Right cardiac atrium (tissue), 5 donors: ENCODE results near the gene EYA4. TPM values are rescaled to one million over a fixed set of nuclear protein-coding genes. Genes with fewer than 3 reads are reported as not detected.
"Not testable (repeated sequence)": the region's sequence is repeated elsewhere in the genome, so short reads cannot be mapped to it uniquely, and the experiment has no call there.

ENCODE experiments used
- ATAC-seq, 2 donors: fragments of 200-7000 bp; cut with Tn5 transposase; one replicate each; pipeline versions ENCODE4 v1.8.0 to v1.9.1; 2020; ENCODE audit warnings: moderate library complexity in 2 of 2, mild to moderate bottlenecking in 1 of 2
- DNase-seq, 3 donors: peaks; one replicate each; pipeline ENCODE4 v3.0.0-alpha.2; 2020
- H3K27ac ChIP-seq: one replicate; pipeline ENCODE4 v1.5.1; 2013; ENCODE audit warnings: mild to moderate bottlenecking, low read length, control low read depth, moderate library complexity
- H3K27me3 ChIP-seq: one replicate; pipeline ENCODE4 v1.6.1; 2013; ENCODE audit not compliant: control insufficient read depth, insufficient read depth
- H3K4me1 ChIP-seq: one replicate; pipeline ENCODE4 v1.6.1; 2013; ENCODE audit warnings: low read length; ENCODE audit not compliant: control insufficient read depth, insufficient read depth
- H3K4me3 ChIP-seq: one replicate; pipeline ENCODE4 v1.5.1; 2013; ENCODE audit warnings: low read length, control low read depth
- H3K9me3 ChIP-seq: one replicate; pipeline ENCODE4 v1.6.1; 2013; ENCODE audit warnings: low read length; ENCODE audit not compliant: control insufficient read depth
- WGBS: extraction: QIAGEN DNeasy Blood & Tissue Kit; methylation state at CpG from one replicate; pipeline ENCODE4 v1.1.7; 2013; 5-methylcytosine and 5-hydroxymethylcytosine counted together
- intact Hi-C, 4 donors: fragments of 100-400 bp; cut with DNase I; formaldehyde crosslinking; loops; one replicate each; pipeline versions ENCODE4 v1.11.0 to v1.14.0; 2022 to 2023
- polyA plus RNA-seq: library from polyadenylated mRNA; stranded (reverse); fragments of 200-250 nt; gene quantifications from one replicate; pipeline ENCODE4 v1.2.3, GENCODE V29; 2013
- total RNA-seq, 4 donors: library from RNA; stranded (reverse); fragmentation: NEBNext Ultra II Directional; extraction: Animal tissue kit (Norgen Biotek cat#: 25700); gene quantifications; one replicate each; pipeline ENCODE4 v1.2.1, GENCODE V29; 2021
- donor health status: healthy with polysubstance abuse.
- donor health status: DM: no; HTN: yes; CAD: no.
- donor health status: DM: no; HTN: no; CAD: no.
- donor health status: DM: no; HTN: yes; CAD: no; lungs with severe emphysema.
- donor health status: DM: yes; HTN: yes; CAD: no.

Gene EYA4
- total and polyA plus RNA-seq, 5 donors, result 4.3 to 38.2 (median 17.7) TPM

GRCh38 chr6:133397601-133398000 lies 156.4 kb downstream of the EYA4 start:
- DNase-seq, H3K4me3 ChIP-seq, H3K27ac ChIP-seq, H3K4me1 ChIP-seq, ATAC-seq, H3K27me3 ChIP-seq, intact Hi-C loops, H3K9me3 ChIP-seq: not testable (repeated sequence)
- WGBS, result 57% methylated on average over 4 of the region's 4 CpGs

DNA sequence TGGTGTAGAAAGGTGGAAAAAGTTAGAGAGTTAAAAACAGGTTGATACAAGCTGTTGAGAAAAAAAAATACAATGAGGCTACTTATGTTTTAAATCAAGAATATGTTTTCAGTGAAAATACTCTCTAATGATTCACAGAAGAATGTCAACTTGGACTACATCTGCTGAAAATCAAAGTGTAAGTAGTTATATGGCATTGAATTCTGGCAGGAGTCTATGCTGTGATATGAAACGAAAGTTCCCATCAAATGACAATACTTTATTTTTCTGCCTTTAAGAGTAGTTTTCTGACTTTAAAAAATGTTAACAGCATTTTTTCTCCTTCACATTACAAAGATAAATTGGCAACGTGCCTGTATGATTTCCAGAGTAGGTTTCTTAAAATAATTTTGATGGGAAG lies 158.3 kb downstream of the EYA4 start:
- no peaks in the 10 kb centered on the region for H3K4me1 ChIP-seq
- no peak overlapping the region for H3K4me3 ChIP-seq
- no peaks in the 10 kb centered on the region for H3K9me3 ChIP-seq
- intact Hi-C loops, result no loop called here
- DNase-seq, result no peak
- no peak for ATAC-seq
- 36% methylated on average over 2 of the region's 2 CpGs for WGBS
- H3K27me3 ChIP-seq, result no peaks in the 10 kb centered on the region
- no peak overlapping the region for H3K27ac ChIP-seq

- intact Hi-C loops, result no loop called here
- no peak for DNase-seq
- no peak for ATAC-seq
- Histone ChIP-seq H3K27me3 (no peaks in the 10 kb centered on the region), H3K9me3 (no peaks in the 10 kb centered on the region), H3K4me3 (no peak overlapping the region), H3K4me1 (no peaks in the 10 kb centered on the region), H3K27ac (no peak overlapping the region)
- WGBS, result 57% methylated on average over 2 of the region's 2 CpGs
Measured at GRCh38 chr6:133404151-133404550, 163.0 kb downstream of the EYA4 start.

DNA sequence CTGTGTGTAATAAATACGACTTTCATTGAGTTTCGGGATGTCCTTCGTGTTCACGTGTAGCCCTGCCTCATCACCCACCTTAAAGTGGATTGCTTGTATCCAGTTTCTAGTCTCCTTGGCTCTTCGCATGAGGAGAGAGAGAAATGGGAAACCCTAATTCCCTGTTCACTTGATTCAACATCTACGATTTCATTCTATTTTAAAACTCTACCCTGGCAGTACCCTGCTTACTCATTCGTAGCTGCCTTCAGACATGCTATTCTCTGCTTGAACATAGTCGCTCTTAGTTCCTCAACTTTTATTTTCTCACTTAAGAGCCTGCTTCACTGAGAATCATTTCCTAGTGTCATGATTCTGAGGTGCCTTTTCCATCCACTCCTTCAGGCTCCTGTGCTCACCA lies 163.6 kb downstream of the EYA4 start:
- no peak for ATAC-seq
- Histone ChIP-seq H3K4me3 (no peak overlapping the region), H3K4me1 (no peaks in the 10 kb centered on the region), H3K27me3 (no peaks in the 10 kb centered on the region), H3K9me3 (no peaks in the 10 kb centered on the region), H3K27ac (no peak overlapping the region)
- 76% methylated on average over 8 of the region's 8 CpGs for WGBS
- DNase-seq, result no peak
- intact Hi-C loops, result no loop called here

DNA sequence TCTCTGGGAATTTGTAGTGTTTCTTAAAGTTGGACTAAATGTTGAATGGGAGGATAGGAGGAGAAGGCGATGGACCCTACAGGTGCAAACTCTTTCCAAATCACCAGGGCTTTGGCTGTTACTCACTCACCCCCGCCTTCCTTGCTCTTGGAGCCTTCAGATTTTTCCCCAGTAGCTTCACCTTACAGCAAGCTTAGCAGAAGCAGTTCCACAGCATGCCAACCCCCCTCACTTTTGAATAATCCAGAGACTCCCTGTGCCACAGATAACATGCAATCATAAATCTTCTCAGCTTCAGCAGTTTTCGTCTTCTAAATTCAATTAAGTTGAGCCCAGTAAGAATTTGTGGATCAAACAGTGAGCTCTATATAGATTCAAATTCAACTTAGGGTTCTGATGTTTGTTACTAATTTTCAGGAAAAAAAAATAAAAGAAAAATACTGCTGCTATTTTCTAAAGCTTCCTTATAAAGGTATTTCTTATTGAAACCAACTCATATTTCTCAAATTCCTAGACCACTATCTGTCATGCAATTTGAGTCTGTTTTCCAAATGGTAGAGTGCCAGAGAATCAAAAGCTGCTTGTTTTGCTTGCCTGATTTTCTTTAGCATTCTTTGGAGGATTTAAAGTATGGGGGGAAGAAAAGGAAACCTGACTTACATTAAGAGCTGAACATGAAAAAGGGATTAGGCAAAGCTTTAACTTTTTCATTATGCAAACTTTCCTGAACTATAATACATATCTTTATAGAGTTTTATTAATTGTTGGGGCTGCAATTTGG lies 166.4 kb downstream of the EYA4 start:
- no peaks in the 10 kb centered on the region for H3K4me1 ChIP-seq
- H3K27me3 ChIP-seq, result no peaks in the 10 kb centered on the region
- 81% methylated on average over 3 of the region's 3 CpGs for whole genome bisulfite sequencing
- ATAC-seq (no peak), DNase-seq (no peak)
- H3K27ac ChIP-seq, result no peak overlapping the region
- H3K9me3 ChIP-seq, result no peaks in the 10 kb centered on the region
- intact Hi-C loops, result no loop called here
- no peak overlapping the region for H3K4me3 ChIP-seq

DNA sequence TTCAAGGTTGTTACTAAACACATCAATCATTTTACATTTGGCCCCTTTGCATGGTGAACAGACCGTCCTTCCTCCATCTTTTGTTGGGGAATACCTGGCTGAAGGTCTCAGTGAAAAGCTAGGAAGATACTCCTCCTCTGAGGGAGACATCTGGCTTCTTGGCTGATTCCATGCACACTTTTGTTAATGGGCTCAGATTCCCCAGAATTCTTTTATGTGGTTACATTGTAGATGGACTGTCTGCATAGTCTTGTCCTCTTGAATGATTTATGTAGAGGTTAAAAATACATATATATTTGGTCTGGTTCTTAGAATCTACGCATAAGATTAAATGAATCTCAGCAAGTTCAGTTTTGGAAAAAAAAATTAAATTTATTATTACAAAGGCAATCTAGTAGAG lies 167.0 kb downstream of the EYA4 start:
- H3K27me3 ChIP-seq, result no peaks in the 10 kb centered on the region
- no peak overlapping the region for H3K4me3 ChIP-seq
- DNase-seq (no peak), ATAC-seq (no peak)
- WGBS, result 84% methylated on average over 2 of the region's 2 CpGs
- no peak overlapping the region for H3K27ac ChIP-seq
- intact Hi-C loops, result no loop called here
- H3K9me3 ChIP-seq, result no peaks in the 10 kb centered on the region
- H3K4me1 ChIP-seq, result no peaks in the 10 kb centered on the region

GRCh38 chr6:133408543-133408942 lies 167.4 kb downstream of the EYA4 start:
- Histone ChIP-seq H3K4me3 (no peak overlapping the region), H3K4me1 (no peaks in the 10 kb centered on the region), H3K9me3 (no peaks in the 10 kb centered on the region), H3K27me3 (no peaks in the 10 kb centered on the region), H3K27ac (no peak overlapping the region)
- intact Hi-C loops, result no loop called here
- ATAC-seq (no peak), DNase-seq (no peak)
- 90% methylated on average over 3 of the region's 3 CpGs for WGBS

GRCh38 chr6:133410638-133411435 lies 169.7 kb downstream of the EYA4 start:
- Histone ChIP-seq H3K27me3 (no peaks in the 10 kb centered on the region), H3K4me3 (no peak overlapping the region), H3K4me1 (no peaks in the 10 kb centered on the region), H3K27ac (no peak overlapping the region), H3K9me3 (no peaks in the 10 kb centered on the region)
- ATAC-seq, result no peak
- 54% methylated on average over 6 of the region's 6 CpGs for WGBS
- intact Hi-C loops, result no loop called here
- DNase-seq, result no peak

DNA sequence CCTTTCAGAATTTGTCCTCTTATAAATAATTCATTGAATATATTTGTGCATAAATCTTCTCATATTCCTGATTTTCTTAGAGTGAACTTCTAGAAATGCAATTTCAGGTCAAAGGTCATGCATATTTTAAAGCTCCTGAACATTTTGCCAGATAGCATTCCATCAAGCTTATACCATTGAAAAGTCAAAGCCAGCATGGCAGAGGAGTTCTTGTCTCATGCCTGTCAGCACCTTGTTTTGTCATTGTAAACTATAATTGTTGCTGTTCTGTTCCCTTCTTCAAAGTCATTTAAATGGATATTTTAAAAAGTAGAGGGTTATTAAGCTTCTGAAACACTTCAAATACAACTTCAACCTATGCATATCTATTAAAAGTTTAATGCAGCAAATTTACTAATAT lies 170.6 kb downstream of the EYA4 start:
- H3K27ac ChIP-seq, result no peak overlapping the region
- ATAC-seq (no peak), DNase-seq (no peak)
- no peaks in the 10 kb centered on the region for H3K27me3 ChIP-seq
- H3K9me3 ChIP-seq, result no peaks in the 10 kb centered on the region
- no peaks in the 10 kb centered on the region for H3K4me1 ChIP-seq
- no peak overlapping the region for H3K4me3 ChIP-seq
- intact Hi-C loops, result no loop called here

DNA sequence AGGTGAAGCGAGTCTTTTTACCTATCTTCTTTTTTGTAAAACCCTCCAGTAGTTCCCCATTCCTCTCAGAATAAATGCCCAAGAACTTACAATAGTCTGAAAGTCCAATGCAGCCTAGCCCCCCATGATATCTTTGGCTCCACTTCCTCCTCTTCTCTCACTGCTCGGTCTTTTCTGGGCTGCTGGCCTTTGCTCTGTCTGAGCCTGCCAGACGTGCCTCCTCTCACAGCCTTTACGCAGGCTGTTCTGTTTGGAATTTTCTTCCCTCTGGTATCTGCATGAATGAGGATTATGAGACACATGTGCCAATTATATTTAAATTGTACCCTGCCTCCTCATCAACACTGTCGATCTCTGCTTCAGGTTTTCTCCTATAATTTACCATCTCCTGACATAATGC lies 174.1 kb downstream of the EYA4 start:
- DNase-seq (no peak), ATAC-seq (peak in 1 of 2 donors; percentile 52)
- Histone ChIP-seq H3K9me3 (no peaks in the 10 kb centered on the region), H3K4me1 (no peaks in the 10 kb centered on the region), H3K4me3 (no peak overlapping the region), H3K27ac (no peak overlapping the region), H3K27me3 (no peaks in the 10 kb centered on the region)
- intact Hi-C loops, result no loop called here
- 47% methylated on average over 5 of the region's 5 CpGs for WGBS

DNA sequence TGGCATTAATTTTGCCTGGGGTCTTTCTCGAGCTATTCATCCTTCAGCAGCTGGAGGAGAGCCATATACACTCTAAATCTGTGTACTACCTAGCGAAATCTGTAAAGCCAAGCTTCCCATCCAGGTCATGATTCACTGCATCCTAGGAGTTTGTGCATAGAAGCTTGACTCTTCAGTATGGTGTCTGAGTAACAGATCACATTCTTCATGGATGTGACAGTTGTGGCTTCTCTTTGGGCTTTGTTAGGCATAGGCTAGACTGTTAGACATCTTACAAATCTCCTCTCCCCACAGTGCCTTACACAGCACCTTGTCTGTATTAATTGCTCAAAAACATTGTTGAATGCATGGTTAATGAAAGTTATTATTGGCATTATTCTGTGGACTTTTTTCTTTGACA lies 177.0 kb downstream of the EYA4 start:
- intact Hi-C loops, result no loop called here
- H3K27ac ChIP-seq, result no peak overlapping the region
- H3K9me3 ChIP-seq, result no peaks in the 10 kb centered on the region
- H3K4me3 ChIP-seq, result no peak overlapping the region
- no peak for ATAC-seq
- no peaks in the 10 kb centered on the region for H3K4me1 ChIP-seq
- H3K27me3 ChIP-seq, result no peaks in the 10 kb centered on the region
- 63% methylated on average over 2 of the region's 2 CpGs for WGBS
- no peak for DNase-seq
